Mesenteric fat pad (tissue), 1 donor: ENCODE data around the gene WDR27. TPM values are rescaled to one million over a fixed set of nuclear protein-coding genes. Genes with fewer than 3 reads are reported as not detected.

Experiments
- DNase-seq: peaks from one replicate; pipeline ENCODE4 v3.0.0-alpha.2; 2020; ENCODE audit warnings: low spot score
- long read RNA-seq: library from polyadenylated mRNA; unstranded; transcript quantifications from one replicate; pipeline ENCODE4 v2.0.0, GENCODE V29; 2020
- total RNA-seq: library from RNA; stranded (reverse); fragmentation: NEBNext Ultra II Directional; extraction: Animal tissue kit (Norgen Biotek cat#: 25700); gene quantifications from one replicate; pipeline ENCODE4 v1.2.1, GENCODE V29; 2021
- donor health status: DM: yes; HTN: yes; CAD: no.

WDR27 gene
- total RNA-seq: 24.6 TPM
- long read RNA-seq, partial matches to known transcripts: 2 of 6 reads
- long read RNA-seq, other reads (novel, unspliced or antisense): 4 of 6 reads

DNA sequence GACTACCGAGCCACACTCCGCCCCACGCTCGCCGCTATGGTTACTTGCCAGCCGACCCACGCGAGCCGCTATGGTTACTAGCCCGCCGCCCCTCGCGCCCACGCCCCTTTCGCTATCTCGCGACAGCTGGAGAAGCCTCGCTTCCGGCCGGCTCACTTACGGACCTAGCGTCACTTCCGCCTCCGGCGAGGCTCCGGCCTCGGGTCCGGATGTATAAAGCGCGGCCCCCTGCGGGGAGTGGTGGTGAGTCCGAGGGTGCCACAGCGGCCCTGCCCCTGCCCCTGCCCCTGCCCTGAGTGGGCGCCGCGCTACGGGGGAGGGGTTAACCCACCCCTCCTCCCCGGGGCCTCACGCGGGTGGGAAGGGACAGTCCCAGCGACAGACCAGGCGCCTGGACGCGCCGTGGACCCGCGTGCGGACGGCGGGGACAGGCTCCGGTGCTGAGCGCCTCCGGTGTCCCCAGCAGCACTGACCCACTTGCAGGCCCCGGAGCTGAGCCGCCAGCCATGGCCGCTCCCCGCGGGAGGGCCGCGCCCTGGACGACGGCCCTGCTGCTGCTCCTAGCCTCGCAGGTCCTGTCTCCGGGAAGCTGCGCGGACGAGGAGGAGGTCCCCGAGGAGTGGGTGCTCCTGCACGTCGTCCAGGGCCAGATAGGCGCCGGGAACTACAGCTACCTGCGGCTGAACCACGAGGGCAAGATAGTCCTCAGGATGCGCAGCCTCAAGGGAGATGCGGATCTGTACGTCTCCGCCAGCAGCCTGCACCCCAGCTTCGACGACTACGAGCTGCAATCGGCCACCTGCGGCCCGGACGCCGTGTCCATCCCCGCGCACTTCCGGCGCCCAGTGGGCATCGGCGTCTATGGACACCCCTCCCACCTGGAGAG is at the start of gene WDR27, which contains the start of gene C6orf120:
WDR27 (minus strand) TSS at position 76 of the 886 bp plus-strand sequence. CDS start 13,024 bp downstream, outside the sequence.
C6orf120 (plus strand) TSS at position 173 of the 886 bp plus-strand sequence; CDS start at position 507, 334 bp downstream.
- DNase-seq: peak; percentile 99

DNA sequence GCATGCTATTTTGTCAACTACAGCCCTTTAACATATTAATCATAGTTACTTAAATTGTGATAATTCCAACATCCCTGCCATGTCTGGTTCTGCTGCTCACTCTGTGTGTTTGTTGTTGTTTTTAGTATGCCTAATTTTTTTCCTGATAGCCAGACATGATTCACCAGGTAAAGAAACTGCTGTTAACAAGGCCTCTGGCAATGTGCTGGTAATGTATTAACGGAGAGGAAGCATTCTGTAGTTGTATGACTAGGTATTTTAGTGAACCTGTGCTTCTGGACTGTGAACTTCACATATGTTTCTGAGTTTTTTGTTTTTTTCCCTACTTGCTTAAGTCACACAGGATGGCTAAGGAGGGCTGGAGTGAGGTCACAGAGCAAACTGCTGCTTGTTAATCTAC is 44.7 kb upstream of the WDR27 start:
- no peak for DNase-seq

DNA sequence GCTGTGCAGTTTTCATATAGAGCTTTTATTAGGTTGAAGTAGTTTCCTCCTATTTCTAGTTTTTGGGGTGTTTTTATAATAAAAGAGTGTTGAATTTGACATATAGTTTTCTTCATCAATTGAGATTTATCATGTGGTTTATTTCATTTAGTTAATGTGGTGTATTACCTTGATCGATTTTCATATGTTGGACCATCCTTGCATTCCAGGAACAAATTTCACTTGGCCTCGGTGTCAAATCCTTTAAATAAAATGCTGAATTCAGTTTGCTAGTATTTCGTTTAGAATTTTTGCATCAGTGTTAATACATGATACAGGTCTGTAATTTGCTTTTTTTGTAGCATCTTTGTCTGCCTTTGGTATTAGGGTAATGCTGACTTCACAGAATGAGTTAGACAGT is 43.6 kb upstream of the WDR27 start:
- no peak for DNase-seq

DNA sequence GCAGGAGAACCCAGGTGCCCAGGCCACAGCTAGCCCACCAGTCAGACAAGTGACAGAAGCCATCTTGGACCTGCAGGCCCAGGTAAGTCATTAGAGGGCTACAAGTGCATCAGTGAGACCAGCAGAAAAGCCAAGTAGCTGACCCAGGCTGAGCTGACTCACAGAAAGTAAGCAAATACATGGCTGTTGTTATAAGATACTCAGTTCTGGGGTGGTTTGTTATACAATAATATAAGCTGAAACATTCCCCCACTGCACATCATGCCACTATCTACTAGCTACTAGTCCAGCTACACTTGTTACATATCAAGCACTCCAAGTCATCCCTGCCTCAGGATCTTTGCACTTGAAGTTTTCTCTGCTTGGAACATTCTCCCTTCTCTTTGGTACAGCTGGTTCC is 39.5 kb upstream of the WDR27 start:
- DNase-seq: no peak

DNA sequence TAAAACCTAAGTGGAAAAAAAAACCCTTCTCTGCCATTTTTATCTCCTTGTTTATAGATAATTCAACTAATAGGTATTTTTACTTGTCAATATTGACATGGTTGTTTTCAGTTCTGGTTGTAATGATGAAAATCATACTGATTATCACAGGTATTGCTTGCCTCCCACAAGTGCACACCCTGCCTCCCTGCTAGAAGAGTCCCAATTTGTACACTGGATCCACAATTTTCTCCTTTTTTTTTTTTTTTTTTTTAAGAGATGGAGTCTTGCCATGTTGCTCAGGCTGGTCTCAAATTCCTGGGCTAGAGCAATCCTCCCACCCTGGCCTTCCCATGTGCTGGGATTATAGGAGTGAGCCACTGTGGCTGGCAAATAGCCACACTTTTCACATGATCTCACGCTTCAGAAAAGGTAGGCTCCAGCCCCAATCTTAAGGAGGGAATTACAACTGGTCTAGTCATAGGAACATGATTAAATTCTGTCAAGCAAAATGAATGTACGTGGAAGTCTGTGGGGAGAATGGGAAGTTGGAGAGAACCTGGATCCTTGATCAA is 37.2 kb upstream of the WDR27 start:
- no peak for DNase-seq

DNA sequence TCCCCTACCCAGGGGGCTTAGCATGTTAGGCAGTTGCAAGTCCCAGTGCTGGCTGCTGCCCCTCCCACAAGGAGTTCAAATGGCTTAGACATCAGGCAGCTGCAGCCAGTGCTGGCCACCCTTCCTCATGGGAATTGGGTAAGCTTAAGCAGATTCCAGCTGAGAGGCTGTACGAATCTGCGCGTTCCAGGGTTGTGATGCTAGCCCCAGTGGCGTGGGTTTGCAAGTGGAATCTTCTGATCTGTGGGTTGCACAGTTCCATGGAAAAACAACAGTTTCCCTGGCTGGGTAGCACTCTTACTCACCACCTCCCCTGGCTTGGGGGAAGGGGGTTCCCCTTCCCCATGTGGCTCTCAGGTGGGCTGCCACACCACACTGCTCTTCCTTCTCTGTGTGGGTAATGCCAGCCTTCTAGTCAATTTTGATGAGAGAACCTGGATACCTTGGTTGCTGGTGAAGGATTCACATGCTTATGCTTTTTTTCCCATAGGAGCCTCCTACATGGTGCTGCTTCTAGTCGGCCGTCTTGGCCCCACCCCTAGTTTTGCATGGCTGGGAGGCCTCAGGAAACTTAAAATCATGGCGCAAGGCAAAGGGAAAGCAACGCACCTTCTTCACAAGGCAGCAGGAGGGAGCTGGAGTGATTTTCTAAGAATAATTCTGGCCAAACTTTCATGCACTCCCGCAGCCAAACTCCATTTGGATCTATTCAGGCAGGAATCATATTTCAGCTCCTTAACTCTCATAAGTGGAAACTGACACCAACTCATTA is 36.6 kb upstream of the WDR27 start:
- DNase-seq: no peak

DNA sequence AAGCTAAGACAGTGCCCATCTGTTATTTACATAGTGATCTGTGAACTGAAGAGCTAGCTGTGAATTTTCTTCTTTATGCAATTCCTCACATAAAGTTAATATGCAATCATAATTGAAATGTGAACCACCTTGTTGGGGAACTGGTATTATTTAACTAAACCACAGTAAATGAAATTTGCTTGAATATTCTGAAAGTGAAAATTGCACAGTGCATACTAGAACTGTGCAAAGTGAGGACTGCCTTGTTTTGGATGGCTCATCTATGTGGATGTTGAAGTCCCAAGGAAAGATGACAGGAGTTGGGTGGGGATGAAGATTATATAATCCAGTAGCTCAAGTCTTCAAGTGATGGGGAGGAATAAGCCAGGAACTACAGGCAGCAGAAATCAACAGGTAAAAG is 28.1 kb upstream of the WDR27 start:
- no peak for DNase-seq

DNA sequence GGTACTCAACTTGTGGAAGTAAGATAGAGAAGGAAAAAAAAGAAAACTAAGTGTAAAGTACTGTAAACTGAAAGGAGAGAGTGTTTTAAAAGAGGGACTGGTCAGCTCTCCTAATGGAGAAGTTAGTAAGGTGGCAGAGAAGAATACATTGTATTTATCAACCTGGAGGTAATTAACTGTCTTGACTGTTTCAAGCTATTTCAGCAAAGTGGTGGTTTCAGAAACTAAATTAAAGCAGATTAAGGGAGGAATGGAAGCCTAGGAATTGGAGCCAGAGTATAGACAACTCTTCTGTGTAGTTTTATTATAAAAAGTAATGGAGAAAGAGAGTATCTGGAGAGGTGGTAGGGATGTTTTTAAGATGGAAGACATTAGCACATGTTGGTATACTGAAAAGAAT is 25.1 kb upstream of the WDR27 start:
- DNase-seq: no peak

DNA sequence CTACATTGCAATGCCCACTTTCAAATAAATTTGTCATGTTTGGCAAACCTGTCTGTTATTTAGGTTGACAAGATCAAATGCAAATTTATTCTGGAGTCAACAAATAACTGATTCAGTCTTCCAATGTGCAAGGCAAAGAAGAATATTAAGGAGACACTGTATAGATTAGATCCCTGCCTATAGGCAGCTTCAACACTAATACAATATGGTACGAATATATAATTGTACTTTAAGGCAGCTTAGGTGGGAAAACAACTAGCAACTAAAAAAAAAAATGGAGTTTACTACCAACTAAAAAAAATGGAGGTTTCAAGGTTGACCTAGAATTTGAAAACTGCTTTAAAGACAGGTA is 24.2 kb upstream of the WDR27 start:
- no peak for DNase-seq

DNA sequence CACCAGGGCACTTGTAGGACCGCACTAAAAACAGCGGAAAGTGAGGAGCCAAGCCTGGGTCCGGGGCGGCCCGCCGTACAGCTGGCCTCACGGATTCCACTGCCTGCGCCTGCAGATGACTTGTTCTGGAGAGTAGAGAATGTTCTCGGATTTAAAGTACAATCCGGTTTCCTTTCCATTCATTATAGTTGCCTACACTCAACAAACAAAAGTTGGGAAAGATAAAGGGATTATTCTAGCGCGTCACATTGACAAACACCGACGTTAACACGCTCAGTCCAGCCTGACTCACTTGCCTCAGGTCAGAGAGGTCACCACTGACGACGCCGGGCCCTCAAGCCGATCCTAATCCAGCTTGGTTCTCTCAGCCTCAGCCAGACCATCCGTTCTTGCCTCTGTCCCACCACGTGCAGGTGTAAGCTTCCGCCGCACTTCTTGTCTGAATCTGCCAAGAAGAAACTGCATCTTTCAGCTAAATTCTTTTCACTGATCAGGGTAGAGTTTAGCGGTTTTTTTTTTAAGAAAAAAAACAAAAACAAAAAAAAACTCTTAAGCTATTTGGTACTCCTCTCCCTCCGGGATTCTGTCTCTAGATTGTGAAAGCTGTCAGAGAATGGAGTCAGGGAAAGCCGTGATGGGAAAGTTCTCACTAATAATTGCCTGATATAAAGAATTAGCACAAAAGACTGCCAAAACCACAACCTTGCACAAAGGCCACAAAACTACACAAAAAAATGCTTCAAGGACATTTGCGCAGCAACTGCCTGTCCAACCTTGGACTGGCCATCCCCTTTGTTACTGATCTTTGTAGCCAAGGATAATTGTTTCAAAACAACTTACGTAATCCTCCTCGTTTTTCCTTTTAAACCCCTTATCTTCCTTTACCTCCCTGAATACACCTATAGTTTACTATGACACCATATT is 23.6 kb upstream of the WDR27 start:
- no peak for DNase-seq

DNA sequence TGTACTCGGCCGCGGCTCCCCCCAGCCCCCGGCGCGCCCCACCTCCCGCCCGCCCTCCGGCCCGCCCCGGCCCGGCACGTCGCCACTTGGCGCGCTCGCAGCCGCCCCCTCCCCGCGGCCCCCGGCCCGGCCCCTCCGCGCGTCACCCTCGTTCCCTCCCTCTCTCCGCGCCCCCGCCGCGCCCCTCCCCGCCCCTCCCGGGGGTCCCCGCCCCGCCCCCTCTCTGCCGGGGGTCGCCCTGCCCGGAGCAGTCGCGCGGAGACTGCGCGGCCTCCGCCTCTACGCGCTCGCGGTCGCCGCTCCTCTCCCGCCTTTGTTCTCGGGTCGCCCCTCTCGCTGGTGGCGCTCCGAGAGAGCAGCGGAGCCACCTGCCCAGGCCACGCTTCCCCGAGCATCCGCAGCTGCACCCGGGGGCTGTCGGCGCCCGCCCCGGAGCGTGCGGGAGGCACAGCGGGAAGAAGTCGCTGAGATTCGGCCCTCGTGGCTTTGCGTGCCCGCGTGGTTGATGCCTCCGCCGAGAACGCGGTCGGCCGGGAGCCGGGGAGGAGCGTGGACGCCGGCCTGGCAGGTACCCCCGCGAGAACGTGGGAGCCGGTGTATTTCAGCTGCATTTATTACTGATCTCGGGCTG is 22.8 kb upstream of the WDR27 start, which contains the start of gene PHF10:
PHF10 (minus strand) TSS at position 7 of the 631 bp plus-strand sequence. CDS start 569 bp downstream, outside the sequence.
- no peak for DNase-seq

DNA sequence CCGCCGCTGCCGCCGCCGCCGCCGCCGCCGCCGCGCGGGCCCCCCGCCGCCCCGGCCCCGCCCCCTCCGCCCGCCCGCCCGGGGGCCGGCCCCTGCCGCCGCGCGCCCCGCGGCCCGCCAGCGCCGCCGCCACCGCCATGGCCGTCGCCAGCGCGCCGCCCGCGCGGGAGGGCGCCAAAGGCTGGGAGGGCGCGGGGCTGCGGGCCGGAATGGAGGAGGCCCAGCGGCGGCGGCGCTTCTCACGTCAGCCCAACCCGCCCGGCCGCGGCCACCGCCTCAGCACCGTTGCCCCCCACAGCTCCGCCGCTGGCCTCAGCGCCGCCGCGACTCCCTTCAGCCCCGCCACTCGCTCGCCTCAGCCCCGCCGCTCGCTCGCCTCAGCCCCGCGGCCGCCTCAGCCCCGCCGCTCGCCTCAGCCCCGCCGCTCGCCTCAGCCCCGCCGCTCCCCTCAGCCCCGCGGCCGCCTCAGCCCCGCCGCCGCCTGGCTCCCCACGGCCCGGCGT is 22.2 kb upstream of the WDR27 start:
- DNase-seq: no peak

DNA sequence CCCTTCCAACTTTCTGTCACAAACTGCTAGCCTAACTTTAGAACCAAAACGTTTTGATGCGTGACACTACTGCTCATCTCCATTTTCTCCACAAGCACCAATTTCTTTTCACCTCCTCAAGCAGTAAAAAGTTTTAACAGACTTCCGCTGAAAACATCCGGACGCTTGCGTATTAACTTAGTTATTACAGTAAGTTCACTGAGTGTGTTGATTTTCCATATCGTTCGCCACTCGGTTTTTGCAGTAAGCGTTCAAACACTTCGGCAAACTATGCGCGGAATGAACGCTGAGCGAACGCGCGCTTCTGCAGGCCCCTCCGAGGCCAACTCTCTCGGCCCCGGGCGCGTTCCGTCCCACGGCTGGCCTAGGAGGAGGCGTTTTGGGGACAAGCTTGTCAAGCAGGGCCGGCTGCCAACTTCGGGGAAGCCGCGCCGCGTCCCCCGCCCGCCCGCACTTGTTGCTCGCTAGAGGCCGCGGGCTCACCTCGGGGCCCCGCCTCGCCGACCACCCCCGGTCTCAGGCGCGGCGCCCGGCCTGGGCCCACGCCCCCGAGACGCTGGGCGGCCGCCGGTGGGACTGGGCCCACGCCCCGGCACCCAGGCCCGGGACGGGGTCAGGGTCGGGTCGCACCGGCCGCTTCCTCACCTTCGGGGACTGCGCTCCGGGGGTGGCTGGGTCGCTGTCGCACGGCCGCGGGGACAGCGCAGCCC is 21.5 kb upstream of the WDR27 start:
- peak; percentile 94 for DNase-seq

DNA sequence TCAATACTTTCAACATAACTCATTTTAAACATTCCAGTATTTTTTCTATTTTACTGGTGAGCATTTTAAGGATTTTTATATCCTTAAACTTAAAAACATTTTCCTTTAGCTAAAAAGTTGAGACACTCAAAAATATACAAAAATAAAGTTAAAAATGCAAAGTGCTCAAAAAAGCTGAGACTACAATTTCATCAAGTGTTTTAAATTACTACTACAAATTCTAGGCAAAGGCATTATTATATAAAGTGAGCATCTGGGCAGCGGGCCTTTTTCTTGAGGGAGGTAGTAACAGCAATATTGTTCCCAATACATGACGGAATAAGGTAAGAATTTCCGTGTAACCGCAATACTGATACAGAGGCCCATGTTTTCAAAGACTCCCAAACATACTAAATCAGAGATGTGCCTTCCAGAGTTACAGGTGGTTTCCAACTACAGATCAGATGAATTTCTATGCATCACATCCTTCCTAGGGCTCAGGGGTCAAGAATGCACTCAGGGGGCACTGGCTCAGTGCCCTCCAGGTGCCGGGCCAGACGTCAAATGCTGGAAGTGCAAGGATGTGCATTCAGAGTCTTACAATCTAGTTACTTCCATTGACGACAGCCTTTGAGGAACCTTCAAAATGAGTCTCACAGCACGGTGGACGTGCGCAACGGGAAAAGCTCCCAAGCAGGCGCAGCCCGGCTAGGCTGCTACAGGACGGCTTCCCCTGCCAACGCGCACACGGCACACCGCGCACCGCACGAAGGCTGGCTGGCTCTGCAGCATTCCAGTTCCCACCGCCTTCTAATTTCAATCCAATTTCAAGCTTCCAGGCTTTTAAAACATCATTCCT is 20.8 kb upstream of the WDR27 start:
- no peak for DNase-seq

DNA sequence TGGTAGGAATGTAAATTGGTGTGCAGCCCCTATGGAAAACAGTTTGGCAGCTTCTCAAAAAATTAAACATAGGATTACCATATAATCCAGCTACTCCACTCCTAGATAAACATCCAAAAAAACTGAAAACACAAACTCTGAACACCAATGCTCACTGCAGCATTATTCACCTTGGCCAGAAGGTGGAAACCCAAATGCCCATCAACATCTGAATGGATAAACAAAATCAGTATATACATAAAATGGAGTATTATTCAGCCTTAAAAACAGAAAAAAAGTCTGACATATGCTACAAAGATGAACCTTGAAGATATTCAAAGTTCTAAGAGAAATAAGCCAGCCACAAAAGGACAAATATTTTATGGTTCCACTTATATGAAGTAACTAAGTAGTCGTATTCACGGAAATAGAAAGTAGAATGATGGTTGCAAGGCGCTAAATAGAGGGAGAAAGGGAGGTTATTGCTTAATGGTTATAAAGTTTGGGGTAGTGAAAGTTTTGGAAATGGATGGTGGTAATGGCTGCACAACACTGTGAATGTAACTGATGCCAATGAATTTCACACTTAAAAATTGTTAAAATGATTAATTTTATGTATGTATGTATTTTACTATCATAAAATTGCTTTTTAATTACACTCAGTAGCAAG is 18.5 kb upstream of the WDR27 start:
- DNase-seq: no peak

DNA sequence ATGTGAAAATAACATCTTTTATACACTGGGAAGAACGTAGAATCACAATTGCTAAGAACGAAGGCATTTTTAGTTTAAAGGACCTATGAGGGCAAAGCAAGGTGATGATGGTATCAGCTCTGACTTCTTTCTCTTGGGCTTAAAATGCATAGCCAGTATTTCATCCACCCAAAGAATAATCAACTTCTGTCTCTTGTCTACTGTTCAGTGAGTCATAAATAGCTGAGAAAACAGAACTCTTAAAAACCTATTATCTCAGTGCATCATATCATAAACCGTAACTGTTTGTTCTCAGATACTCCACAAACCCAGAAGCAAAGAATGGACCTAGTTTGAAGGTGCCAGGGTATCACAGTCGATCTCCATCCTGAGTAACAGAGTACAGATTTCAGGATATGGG is 17.3 kb upstream of the WDR27 start:
- DNase-seq: no peak

DNA sequence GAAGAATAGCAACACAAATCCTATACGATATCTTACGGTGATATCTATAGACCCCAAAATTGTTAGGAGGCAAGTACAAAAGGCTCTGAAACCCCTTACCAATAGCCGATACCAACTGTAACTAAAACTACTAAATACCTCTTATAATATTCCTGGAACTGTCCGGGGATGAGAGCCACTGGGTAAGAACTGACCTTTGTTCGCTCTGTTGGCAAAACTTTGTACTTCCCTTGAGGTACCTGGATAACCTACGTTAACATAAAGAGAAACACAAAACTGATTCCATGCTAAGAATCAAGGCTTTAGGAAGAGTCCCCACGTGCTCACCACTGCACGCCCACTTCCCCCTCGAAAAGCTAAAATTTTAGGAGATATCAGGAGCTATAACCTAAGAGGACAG is 12.8 kb upstream of the WDR27 start:
- no peak for DNase-seq

DNA sequence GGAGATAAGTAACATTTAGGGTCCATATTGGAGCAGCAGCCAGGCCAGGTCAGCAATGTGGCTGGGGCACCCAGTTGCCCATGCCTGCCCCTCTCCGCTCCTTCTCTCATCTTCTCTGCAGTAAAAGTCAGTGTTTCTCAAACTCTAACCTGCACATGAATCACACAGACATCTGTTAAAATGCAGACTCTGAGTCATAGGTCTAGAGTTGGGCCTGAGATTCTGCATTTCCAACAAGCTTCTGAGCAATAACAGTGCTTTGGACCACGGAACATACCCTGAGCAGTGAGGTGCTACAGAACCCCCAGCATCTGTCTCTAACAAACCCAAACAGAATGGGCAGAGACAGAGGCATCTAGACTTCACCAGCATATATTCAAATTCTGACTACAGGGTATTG is 12.3 kb upstream of the WDR27 start:
- no peak for DNase-seq
